NCI-H146 (cell line): Measurements from ENCODE around the gene MAN2C1.

ENCODE experiments used
- DNase-seq: peaks from one replicate; lab custom pipeline; 2025; lab: John Stamatoyannopoulos, UW

The MAN2C1 gene

GRCh38 chr15:75306188-75306587 lies 62.2 kb downstream of the MAN2C1 start:
- no peak for DNase-seq
